ENCODE measurements around the gene RTKN2. TPM values are rescaled to one million over a fixed set of nuclear protein-coding genes. Genes with fewer than 3 reads are reported as not detected.
"Not testable (repeated sequence)": the region's sequence is repeated elsewhere in the genome, so short reads cannot be mapped to it uniquely, and the experiment has no call there.

RTKN2 gene, protein sequence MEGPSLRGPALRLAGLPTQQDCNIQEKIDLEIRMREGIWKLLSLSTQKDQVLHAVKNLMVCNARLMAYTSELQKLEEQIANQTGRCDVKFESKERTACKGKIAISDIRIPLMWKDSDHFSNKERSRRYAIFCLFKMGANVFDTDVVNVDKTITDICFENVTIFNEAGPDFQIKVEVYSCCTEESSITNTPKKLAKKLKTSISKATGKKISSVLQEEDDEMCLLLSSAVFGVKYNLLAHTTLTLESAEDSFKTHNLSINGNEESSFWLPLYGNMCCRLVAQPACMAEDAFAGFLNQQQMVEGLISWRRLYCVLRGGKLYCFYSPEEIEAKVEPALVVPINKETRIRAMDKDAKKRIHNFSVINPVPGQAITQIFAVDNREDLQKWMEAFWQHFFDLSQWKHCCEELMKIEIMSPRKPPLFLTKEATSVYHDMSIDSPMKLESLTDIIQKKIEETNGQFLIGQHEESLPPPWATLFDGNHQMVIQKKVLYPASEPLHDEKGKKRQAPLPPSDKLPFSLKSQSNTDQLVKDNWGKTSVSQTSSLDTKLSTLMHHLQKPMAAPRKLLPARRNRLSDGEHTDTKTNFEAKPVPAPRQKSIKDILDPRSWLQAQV
- total RNA-seq = 5.0 and 5.3 TPM in 2 replicates

DNA sequence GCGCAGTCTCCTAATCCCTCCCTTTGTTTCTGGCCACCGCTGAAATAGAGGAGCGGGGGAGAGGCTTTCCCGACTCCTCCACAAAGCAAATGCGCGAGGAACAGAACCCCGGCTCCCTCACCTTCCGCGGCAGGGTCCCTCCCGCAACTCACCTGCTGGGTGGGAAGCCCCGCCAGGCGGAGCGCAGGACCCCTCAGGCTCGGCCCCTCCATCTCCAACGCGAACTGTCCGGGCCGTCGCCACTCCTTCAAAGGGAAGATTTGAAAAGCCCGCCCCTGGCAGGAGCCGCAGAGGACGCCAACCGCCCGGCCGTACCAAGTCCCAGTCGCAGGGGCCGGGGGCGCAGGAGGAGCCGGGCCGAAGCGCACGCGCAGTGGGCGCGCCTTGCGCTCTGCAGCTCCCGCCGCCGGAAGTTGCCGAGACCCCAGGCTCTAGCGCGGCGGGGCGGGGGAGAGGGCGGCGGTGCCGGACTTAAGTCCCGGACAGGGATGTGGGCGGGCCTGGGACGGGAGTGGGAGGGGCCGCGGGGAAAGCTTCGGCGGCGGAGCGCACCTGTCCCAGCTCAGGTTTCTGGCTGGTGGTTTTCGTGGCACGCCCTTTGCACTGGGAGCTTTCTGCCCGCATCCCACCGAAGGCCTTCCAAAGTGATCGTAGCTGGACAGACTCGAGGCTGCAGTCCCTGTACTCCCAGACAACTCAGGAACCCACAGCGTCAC, at the start of gene RTKN2:
RTKN2 (minus strand) TSS at position 446 of the 716 bp plus-strand sequence; CDS start at position 212, 234 bp downstream.
- intact Hi-C loops (cut with micrococcal nuclease) = loop anchor here (1.0 to 10.0 kb wide), 6 partner anchors 114 to 889 kb away; partner anchors contain the start of genes EGR2 and NRBF2

DNA sequence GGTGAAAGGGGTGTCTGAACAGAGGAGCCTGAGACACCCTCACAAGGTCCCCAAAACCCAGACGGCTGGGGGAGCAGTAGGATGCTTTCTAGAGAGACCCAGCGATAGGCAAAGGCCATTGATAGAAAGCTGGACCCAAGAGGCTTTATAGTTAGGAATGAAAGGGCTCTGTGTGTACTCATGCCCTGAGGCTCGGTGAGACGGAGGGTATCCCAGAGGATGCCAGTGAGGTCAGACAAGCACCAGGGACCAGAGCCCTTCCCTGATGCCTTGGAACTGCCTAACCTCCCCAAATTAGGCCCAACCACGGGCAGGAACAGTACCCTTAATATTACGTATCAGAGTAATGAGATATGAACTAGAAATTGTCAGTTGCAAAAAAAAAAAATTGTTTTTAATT, 48.6 kb upstream of the RTKN2 start:
- intact Hi-C loops (cut with micrococcal nuclease) = no loop called here

DNA sequence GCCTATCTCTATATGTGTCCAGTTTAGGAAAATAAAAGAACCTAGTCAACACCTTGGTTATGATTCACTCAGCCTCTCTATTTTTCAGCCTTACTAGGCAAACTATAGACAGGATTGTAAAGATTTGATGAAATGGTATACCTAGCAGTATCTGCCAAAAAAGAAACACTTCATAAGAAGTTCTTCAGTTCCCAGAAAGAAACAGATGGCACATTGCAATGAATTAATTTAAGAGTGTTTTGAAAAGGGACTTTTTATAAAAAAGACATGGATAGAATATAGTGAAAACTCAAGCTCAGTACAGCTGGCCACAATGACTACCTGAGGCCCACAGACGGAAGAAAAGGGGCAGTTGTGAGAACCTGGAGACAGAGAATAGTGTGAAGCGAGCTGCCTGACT, 40.6 kb upstream of the RTKN2 start:
- intact Hi-C loops (cut with micrococcal nuclease) = no loop called here

DNA sequence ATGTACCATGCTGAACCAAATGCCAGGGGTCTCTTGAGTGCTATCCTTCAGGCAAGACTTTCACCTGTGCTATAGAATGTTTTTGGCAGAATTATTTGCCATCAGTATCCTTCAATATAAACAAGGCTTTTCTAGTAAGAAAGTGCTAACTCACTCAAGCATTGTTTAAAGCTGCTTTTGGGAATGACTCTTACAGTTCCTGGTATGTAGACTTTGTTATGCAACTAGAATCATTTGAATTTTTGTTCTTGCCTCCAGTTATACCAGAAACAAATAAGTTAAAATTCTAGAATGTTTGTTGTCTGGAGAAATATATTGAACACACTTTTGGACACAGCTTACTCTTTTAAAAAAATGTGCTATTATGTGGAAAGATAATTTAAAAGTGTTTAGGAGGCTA, 39.5 kb upstream of the RTKN2 start:
- intact Hi-C loops (cut with micrococcal nuclease) = no loop called here

DNA sequence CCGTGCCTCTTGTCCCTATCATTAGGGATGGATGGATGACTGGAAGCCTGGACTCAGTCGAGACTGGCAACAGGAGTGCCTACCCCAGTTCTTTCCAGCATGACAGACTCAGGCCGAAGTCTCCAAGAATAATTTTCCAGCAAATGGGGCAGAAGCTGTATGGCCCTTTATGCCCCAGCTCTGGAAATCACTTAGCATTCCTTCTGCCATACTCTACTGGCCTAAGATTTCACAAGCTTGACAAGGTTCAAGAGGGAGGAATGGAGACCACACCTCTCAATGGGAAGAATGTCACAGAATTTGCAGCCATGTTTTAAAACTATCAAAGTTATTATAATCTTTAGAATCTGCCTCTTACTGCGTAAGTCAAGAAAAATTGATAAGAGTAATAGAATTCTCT, 39.0 kb upstream of the RTKN2 start:
- intact Hi-C loops (cut with micrococcal nuclease) = no loop called here

DNA sequence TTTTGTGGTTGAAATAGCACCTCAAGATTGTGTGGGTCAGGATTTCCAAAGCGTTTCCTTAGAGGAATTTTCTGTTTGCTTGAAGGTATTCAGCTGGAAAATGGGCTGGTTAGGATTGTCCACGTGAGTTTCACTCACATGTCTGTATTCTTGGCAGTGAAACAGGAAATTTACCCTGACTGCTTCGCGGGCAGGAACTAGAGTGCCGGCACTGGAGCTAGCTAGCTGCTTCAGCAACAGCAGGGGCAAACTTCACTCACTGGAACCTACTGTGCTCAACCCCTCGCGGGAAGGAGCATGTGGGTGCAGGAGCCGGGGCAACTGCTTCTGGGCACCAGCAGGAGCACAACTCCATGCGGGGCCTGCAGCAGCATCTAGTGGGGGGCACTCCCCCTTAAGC, 38.0 kb upstream of the RTKN2 start:
- intact Hi-C loops (cut with micrococcal nuclease) = no loop called here

DNA sequence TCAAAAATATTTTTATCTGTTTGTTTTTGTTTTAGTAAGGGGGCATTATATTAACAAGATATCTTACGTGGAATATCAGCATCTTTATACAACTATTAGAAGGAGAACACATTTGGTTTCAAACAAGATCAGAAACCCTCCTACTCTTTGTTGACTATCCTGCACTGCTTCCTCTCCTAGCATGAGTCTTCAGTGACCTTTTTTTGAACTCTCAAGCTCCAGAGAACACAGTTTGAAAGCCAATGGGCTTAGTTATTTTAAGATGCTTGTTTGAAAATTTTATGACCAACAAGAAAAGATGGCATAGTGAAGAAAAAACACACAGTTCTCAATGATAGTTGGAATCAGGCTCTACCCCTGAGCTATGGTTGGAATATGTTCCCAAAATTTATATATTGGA, 37.2 kb upstream of the RTKN2 start:
- intact Hi-C loops (cut with micrococcal nuclease) = no loop called here

DNA sequence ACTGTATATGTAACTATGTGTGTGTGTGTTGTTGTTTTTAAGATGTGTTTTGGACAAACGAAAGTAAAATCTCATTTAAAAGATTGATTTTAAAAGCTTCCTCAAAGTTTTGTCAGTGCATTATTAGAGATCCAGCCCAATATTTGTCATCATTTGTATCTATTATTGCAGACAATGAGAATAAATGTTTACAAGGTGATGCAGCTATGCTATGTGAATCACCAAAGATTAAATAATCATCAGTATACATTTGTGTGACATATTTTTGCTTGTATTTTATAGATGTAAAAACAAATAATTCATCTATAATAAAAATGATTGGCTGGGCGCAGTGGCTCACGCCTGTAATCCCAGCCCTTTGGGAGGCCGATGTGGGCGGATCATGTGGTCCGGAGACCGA, 35.3 kb upstream of the RTKN2 start:
- intact Hi-C loops (cut with micrococcal nuclease) = no loop called here

DNA sequence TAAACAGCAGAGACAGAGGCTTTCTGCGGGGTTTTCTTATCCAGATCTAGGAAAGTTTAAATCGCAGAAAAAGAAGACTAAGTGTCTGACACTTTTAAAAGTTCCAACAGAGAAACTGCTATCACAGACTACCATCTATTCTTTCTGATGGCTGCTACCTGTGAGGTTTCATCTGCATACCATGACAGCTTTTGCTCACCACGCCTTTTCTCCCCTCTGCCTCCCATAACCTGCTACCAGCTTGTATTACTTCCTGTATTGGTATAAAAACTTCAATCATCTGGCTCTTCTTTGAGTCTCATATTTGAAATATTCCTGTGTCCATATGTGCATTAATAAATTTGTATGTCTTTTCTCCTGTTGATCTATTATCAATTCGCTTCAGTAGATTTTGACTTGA, 34.1 kb upstream of the RTKN2 start:
- intact Hi-C loops (cut with micrococcal nuclease) = no loop called here

DNA sequence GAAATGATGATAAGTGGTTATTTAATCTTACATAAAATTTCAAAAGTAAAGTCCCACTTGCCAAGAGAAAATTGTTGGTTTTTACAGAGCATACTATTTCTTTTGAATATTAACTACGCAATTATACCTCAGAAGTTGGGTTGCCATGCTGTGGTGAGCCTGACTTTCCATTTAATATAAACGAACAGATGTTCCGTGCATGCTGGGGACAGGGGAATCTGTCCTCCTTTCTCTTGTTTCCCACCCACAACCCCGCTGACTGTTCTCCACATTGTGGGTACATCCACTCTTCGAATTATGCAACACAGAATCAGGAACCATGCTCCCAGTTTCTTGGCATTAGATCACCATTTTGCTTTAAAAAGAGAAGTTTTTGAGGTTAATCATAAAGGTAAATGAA, 29.2 kb upstream of the RTKN2 start:
- intact Hi-C loops (cut with micrococcal nuclease) = no loop called here

DNA sequence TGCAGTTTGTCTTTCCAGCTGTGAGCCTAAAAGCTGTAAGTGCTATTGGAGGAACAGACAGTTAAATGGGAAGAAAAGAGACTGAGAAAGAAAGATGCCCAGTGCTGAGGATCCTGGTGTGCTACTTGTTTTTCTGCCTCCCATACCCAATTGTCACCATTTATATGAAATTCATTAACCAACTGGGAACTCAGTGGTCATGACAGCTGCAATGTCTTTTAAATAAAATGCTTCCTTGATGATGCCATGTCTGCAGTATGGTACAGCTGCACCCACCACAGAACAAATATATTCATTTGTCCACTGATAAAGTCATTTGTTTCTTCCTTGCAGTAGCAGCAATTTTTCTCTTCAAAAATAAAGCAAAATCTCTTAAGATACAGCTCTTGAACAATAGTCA, 15.6 kb upstream of the RTKN2 start:
- intact Hi-C loops (cut with micrococcal nuclease) = no loop called here

DNA sequence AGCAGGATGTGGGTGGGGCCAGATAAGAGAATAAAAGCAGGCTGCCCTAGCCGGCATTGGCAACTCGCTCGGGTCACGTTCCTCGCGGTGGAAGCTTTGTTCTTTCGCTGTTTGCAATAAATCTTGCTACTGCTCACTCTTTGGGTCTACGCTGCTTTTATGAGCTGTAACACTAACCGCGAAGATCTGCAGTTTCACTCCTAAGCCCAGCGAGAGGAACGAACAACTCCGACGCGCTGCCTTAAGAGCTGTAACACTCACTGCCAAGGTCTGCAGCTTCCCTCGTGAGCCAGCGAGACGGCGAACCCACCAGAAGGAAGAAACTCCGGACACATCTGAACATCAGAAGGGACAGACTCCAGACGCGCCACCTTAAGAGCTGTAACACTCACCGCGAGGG, 12.7 kb upstream of the RTKN2 start:
- intact Hi-C loops (cut with micrococcal nuclease) = not testable (repeated sequence)

DNA sequence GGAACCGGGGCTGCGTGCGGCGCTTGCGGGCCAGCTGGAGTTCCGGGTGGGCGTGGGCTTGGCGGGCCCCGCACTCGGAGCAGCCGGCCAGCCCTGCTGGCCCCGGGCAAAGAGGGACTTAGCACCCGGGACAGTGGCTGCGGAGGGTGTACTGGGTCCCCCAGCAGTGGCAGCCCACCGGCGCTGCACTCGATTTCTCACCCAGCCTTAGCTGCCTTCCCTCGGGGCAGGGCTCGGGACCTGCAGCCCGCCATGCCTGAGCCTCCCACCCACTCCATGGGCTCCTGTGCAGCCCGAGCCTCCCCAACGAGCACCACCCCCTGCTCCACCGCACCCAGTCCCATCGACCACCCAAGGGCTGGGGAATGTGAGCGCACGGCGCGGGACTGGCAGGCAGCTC, 11.7 kb upstream of the RTKN2 start:
- intact Hi-C loops (cut with micrococcal nuclease) = not testable (repeated sequence)

DNA sequence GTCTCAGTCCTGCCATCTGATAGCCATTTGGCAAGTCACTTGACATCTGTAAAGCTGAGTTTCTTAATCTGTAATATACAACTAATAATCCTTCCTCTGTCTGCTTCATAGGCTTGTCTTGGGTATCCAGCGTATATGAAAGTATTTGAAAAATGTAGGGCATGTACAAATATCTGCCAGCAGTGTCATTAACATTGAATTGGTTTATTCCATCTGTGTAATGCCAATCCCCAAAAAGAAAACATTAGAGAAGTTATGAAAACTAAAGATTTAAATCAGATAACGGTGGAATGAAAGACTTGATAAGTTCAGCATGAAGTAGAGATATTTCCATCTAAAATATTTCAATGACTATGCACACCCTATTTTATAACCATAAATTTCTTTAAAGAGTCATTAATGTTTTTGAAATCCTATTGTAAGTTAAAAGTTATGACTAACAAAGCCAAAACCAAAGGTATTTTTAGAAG, 9.8 kb upstream of the RTKN2 start:
- intact Hi-C loops (cut with micrococcal nuclease) = no loop called here

DNA sequence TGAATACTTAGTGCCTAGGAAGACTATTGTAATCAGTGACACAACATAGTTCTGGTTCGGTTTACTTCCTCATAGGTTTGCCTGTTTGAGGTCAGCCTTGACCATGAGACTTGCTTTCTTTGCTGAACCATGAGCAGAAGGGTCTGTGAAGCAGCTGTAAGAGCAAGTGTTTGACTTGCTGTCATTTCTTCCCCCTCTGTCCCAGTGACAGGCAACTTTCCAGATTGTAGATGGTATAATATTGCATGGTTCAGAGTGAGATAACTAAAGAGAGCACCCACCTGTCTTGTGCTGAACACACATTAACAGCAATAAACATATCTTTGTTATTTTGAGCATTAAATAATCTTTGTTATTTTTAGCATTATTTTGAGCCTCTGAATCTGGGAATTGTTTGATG, 9.3 kb upstream of the RTKN2 start:
- intact Hi-C loops (cut with micrococcal nuclease) = no loop called here

DNA sequence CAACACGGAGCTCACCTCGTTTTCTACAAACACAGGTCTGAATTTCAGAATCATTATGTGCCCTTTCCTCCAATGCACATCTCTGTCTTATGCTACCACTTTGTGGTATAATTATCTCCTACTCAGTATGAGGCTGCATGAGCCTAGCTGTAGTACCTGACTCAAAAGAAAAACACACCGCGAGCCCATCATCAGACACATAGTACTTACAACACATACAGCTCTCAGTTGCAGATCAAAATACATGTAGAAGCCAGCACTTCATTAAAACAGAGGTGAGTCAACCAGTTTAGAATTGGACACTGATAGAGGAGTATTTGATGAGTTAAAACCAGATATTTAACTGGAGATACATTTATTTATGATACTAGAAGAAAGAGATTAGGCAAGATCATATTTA, 1.4 kb upstream of the RTKN2 start:
- intact Hi-C loops (cut with micrococcal nuclease) = no loop called here

DNA sequence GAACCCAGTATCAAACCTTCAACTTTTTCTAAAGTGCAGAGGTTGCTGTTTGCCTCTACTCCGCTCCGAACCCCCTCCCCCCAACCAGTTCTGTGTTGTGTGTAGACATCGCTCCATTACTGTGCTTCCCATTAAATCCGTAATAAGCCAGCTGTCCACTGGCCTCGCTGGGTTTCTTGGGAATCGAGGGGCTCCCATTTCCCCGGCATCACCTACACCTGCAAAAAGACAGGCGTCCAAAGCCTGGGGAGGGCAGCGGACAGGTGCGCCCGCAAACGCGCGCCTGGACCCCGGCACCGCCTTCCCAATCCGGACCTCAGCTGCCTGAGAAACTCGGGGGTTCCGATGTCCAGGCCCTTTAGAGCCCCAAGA, 631 bp downstream of the RTKN2 start:
- intact Hi-C loops (cut with micrococcal nuclease) = loop anchor here (1.0 to 10.0 kb wide), 6 partner anchors 114 to 889 kb away; partner anchors contain the start of genes EGR2 and NRBF2

DNA sequence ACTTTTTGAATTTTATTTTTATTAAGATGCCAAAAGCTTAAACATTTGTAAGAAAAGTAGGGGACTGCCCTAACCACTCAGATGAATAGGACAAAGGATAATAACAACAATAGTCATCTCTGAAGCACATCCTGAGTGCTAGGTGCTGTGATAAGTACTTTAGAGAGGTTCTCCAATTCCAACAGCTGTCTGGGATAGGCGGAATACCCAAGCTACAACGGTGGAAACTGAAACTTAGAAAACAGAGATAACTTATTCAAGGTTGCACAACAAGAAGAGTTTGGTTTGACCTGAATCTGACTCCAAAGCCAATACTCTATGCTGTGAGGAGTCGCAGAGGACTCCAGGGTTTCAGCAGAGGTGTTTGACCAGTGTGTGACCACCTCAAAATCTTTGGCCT, 2.0 kb downstream of the RTKN2 start:
- intact Hi-C loops (cut with micrococcal nuclease) = loop anchor here (5.0 to 10.0 kb wide), 5 partner anchors 116 to 891 kb away; partner anchors contain the start of genes EGR2 and NRBF2

DNA sequence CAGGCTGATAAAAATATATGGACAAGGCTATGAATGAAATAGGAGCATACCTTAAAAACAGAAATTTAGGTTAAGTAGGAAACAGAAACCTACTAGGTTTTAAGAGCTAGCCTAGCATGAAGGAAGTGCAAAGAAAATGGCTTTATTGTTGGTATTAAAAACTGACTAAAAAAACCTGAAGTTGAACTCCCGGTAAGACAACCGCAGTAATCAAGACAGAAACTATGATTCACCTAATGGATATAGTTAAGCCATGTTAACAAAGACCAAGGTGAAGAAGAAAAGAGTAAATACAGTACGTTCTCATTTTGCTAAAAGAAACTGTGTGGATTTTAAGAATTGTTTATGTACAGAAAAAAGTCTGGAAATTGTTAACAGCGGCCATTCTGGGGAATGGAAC, 2.5 kb downstream of the RTKN2 start:
- intact Hi-C loops (cut with micrococcal nuclease) = loop anchor here (5.0 to 10.0 kb wide), 5 partner anchors 116 to 891 kb away; partner anchors contain the start of genes EGR2 and NRBF2

DNA sequence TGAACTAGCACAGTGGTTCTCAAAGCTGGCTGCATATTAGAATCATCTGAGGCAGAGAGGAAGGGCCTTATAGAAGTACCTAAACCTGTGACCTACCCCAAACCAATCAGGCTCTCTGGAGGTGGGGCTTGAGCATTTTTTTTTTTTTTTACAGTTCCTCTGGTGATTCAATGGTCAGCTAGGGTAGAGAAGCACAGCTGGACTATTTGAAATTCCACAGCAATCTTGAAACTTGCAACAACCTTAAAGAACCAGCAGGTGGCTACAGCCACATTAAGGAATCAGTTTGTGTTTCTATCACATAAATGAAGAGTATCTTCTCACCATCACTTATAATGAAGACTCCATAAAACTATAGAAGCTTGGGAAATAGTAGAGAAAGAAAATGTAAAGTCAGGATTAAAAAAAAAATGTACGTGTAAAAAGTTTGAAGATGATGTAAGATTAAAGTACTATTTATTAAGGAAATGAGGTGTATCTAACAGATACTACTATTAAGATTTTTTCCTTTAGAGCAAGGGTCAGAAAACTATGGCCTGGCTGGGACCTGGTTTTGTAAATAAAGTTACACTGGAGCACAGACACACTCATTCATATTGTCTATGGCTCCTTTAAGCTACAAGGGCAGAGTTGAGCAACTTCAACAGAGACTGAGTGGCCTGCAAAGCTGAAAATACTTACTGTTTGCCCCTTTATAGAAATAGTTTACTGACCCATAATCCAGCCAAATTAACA, 3.8 kb downstream of the RTKN2 start:
- intact Hi-C loops (cut with micrococcal nuclease) = loop anchor here (5.0 to 10.0 kb wide), 5 partner anchors 117 to 892 kb away; partner anchors contain the start of genes EGR2 and NRBF2

DNA sequence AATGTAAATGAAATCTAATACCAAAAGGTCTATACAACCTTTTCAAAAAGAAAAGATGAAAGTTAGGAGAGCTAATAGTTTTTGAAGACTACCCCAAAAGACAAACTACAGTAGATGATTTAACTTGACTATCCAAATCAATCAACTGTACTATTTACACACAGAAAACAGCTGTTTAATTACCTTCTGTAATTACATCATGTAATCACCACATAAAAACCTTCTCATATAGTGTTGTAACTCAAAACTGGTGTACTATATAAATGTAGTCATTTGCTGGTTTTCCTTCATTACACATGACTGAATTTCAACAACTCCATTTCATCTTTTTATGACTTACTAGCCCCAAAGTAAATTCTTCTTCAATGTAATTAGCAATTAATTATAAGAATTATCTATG, 4.5 kb downstream of the RTKN2 start:
- intact Hi-C loops (cut with micrococcal nuclease) = loop anchor here (10.0 kb wide), 1 partner anchor 871 kb away; the partner anchor contains the start of gene NRBF2

Data from T-helper 2 cell treated with Interferon-gamma antibody and Interleukin-4, amounts not matched to agents 100 ng/mL and 5 ng/mL, for 36 hours (primary cell).